Activated CD4-positive, CD25-positive, alpha-beta regulatory T cell treated with anti-CD3 and anti-CD28 coated beads, Interleukin-2, amount 50 U/mL, for 72 hours (primary cell): Measurements from ENCODE around the gene SPDYE3.
"Not testable (repeated sequence)": the region's sequence is repeated elsewhere in the genome, so short reads cannot be mapped to it uniquely, and the experiment has no call there.

Experiments used
- DNase-seq: peaks from one replicate; pipeline ENCODE4 v3.0.0; 2021

The SPDYE3 gene

GRCh38 chr7:100292162-100292561 is 15.3 kb upstream of the SPDYE3 start:
- DNase-seq = not testable (repeated sequence)

- DNase-seq = not testable (repeated sequence)
Measured at GRCh38 chr7:100295269-100295668, 12.2 kb upstream of the SPDYE3 start.

- not testable (repeated sequence) for DNase-seq
Measured at GRCh38 chr7:100297852-100298631, 9.5 kb upstream of the SPDYE3 start.

GRCh38 chr7:100298632-100298895 is 8.9 kb upstream of the SPDYE3 start:
- DNase-seq = not testable (repeated sequence)

GRCh38 chr7:100304526-100304925 is 3.0 kb upstream of the SPDYE3 start:
- DNase-seq = not testable (repeated sequence)

GRCh38 chr7:100318329-100318728 is 10.8 kb downstream of the SPDYE3 start:
- DNase-seq = not testable (repeated sequence)

GRCh38 chr7:100321648-100322047 is 14.1 kb downstream of the SPDYE3 start:
- not testable (repeated sequence) for DNase-seq

- DNase-seq = not testable (repeated sequence)
Measured at GRCh38 chr7:100324194-100324593, 16.7 kb downstream of the SPDYE3 start.

- DNase-seq = not testable (repeated sequence)
Measured at GRCh38 chr7:100325671-100326070, 18.2 kb downstream of the SPDYE3 start.

- DNase-seq = not testable (repeated sequence)
Measured at GRCh38 chr7:100326914-100327313, 19.4 kb downstream of the SPDYE3 start.

- peak; percentile 87 for DNase-seq
Measured at GRCh38 chr7:100335566-100336466, 28.3 kb downstream of the SPDYE3 start.

- DNase-seq = not testable (repeated sequence)
Measured at GRCh38 chr7:100338083-100338696, 30.7 kb downstream of the SPDYE3 start.

- peak; percentile 8 for DNase-seq
Measured at GRCh38 chr7:100341286-100341685, 33.8 kb downstream of the SPDYE3 start.

GRCh38 chr7:100342765-100343164 is 35.3 kb downstream of the SPDYE3 start:
- DNase-seq = no peak

GRCh38 chr7:100344124-100344559 is 36.6 kb downstream of the SPDYE3 start:
- not testable (repeated sequence) for DNase-seq

GRCh38 chr7:100344560-100345287 is 37.2 kb downstream of the SPDYE3 start:
- DNase-seq = peak; percentile 67

GRCh38 chr7:100345288-100345672 is 37.8 kb downstream of the SPDYE3 start:
- DNase-seq = peak; percentile 71

- no peak for DNase-seq
Measured at GRCh38 chr7:100346921-100347320, 39.4 kb downstream of the SPDYE3 start.

- no peak for DNase-seq
Measured at GRCh38 chr7:100348805-100349204, 41.3 kb downstream of the SPDYE3 start.

GRCh38 chr7:100349757-100350156 is 42.3 kb downstream of the SPDYE3 start:
- DNase-seq = no peak

GRCh38 chr7:100351657-100352058 is 44.2 kb downstream of the SPDYE3 start:
- DNase-seq = no peak

- not testable (repeated sequence) for DNase-seq
Measured at GRCh38 chr7:100352230-100352781, 44.8 kb downstream of the SPDYE3 start.
